ENCODE results near the gene TBKBP1. TPM values are rescaled to one million over a fixed set of nuclear protein-coding genes. Genes with fewer than 3 reads are reported as not detected.

TBKBP1 gene
- total RNA-seq, 2 donors from 2014 or later: 14.5 to 22.9 TPM

DNA sequence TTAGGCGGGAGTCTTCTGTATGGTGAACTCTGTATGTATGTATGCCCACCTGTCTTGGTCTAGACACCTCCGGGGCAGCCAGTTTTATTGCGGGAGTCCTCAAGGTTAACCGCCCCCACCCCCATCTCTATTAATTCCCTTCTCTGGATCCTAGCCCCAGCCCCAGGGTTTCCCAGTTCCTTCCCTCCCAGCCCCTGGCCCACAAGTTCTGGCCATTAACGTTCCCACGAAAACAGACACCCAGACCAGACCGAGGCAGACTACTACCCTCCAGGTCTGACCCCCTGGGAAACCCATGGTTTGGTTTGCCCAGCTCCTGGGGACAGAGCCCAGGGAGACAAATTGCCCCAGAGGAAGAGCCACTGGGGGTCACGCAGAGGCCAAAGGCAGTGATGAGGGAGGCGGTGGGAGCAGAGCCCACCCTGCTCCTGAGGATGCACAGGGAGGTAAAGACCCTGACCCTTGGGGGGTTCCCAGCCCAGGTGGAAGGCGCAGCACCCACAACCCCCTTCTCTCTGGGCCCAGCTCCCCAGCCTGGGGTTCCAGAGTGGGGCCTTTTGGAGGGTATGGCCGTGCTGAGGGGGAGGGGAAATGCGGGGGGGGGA lies 8.5 kb downstream of the TBKBP1 start:
- Mint-ChIP-seq H3K27ac (no peak overlapping the region), H3K36me3 (ENCODE audit: low read depth) (peaks cover 15% of the 10 kb centered on the region), H3K4me1 (peaks cover 28% of the 10 kb centered on the region), H3K4me3 (no peak overlapping the region), H3K9me3 (no peaks in the 10 kb centered on the region), H3K27me3 (ENCODE audit: insufficient read depth) (peaks cover 6% of the 10 kb centered on the region)
- no peak for TF ChIP-seq CTCF (conservative IDR thresholded peaks at IDR 0.05)
- no peak overlapping the region for H3K27ac ChIP-seq (ENCODE audit: low read depth, low read length)
- H3K9ac ChIP-seq (ENCODE audit: extremely low read depth, low read length, poor library complexity, severe bottlenecking): no peak overlapping the region
- H3K36me3 ChIP-seq (ENCODE audit: control insufficient read depth, insufficient read depth, low read length): peaks cover 14% of the 10 kb centered on the region
- H3K27me3 ChIP-seq (ENCODE audit: control insufficient read depth, insufficient read depth, low read length, poor library complexity, severe bottlenecking): no peaks in the 10 kb centered on the region
- WGBS, 2 experiments (ENCODE audit: insufficient coverage in 1 of 2, insufficient read length in 1 of 2): 91 to 94% methylated on average over 3 to 12 of the region's 12 CpGs
- H3K9me3 ChIP-seq (ENCODE audit: control insufficient read depth, low read length): no peaks in the 10 kb centered on the region
- H3K4me3 ChIP-seq (ENCODE audit: low read length): no peak overlapping the region
- peaks cover 5% of the 10 kb centered on the region for H3K4me1 ChIP-seq (ENCODE audit: control insufficient read depth, insufficient read depth, low read length)
- no peak for DNase-seq

DNA sequence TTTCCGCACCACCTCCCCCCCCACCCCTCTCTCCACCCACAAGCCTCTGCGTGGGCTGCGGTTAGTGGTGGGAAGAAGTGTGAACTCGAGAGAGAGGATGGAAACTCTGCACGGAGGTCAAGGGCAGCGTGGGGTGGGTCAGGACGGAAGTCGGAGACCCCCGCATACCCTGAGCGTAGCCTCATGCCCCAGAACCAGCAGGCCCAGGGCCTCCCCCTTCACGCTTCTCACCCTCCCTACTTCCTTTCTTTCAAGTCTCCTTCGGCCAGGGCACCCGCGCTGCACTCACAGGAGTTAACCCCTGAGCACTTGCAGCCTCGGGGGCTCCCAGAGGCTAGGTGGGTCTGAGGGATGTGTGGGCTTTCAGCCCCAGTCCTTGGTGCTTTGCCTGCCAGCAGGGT lies 9.2 kb downstream of the TBKBP1 start:
- 87 to 92% methylated on average over 6 to 14 of the region's 15 CpGs for WGBS, 2 experiments (ENCODE audit: insufficient coverage in 1 of 2, insufficient read length in 1 of 2)
- Mint-ChIP-seq H3K27ac (no peak overlapping the region), H3K36me3 (ENCODE audit: low read depth) (peaks cover 12% of the 10 kb centered on the region), H3K4me3 (no peak overlapping the region), H3K9me3 (no peaks in the 10 kb centered on the region), H3K27me3 (ENCODE audit: insufficient read depth) (peaks cover 13% of the 10 kb centered on the region), H3K4me1 (peaks cover 28% of the 10 kb centered on the region)
- TF ChIP-seq CTCF (conservative IDR thresholded peaks at IDR 0.05): no peak
- no peak for DNase-seq
- Histone ChIP-seq H3K4me1 (ENCODE audit: control insufficient read depth, insufficient read depth, low read length) (peaks cover 5% of the 10 kb centered on the region), H3K9me3 (ENCODE audit: control insufficient read depth, low read length) (no peaks in the 10 kb centered on the region), H3K4me3 (ENCODE audit: low read length) (no peak overlapping the region), H3K27me3 (ENCODE audit: control insufficient read depth, insufficient read depth, low read length, poor library complexity, severe bottlenecking) (peaks cover 6% of the 10 kb centered on the region), H3K36me3 (ENCODE audit: control insufficient read depth, insufficient read depth, low read length) (peaks cover 14% of the 10 kb centered on the region), H3K9ac (ENCODE audit: extremely low read depth, low read length, poor library complexity, severe bottlenecking) (no peak overlapping the region), H3K27ac (ENCODE audit: low read depth, low read length) (no peak overlapping the region)

DNA sequence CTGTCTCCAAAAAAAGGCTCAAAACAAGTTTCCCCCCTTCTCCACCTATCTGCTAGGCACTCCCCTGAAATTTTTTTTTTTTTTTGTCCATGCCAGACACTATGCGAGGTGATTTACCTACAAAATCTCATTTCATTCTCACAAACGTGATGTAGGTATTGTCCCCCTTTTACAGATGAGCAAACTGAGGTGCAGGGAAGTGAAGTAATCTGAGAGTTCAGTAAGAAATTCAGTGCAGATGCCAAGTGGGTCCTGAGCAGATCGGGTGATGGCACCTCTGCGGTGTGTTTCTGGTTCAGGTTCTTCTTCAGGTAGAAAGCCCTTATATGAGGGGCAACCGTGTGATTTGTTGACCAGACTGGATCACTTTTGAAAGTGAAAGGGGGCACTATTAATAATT lies 9.7 kb downstream of the TBKBP1 start:
- H3K9me3 ChIP-seq (ENCODE audit: control insufficient read depth, low read length): no peaks in the 10 kb centered on the region
- H3K27me3 ChIP-seq (ENCODE audit: control insufficient read depth, insufficient read depth, low read length, poor library complexity, severe bottlenecking): peaks cover 8% of the 10 kb centered on the region
- peaks cover 14% of the 10 kb centered on the region for H3K36me3 ChIP-seq (ENCODE audit: control insufficient read depth, insufficient read depth, low read length)
- no peak overlapping the region for H3K27ac Mint-ChIP-seq
- H3K27ac ChIP-seq (ENCODE audit: low read depth, low read length): no peak overlapping the region
- no peaks in the 10 kb centered on the region for H3K9me3 Mint-ChIP-seq
- 92 to 100% methylated on average over 3 to 5 of the region's 5 CpGs for WGBS, 2 experiments (ENCODE audit: insufficient coverage in 1 of 2, insufficient read length in 1 of 2)
- no peak overlapping the region for H3K4me3 Mint-ChIP-seq
- no peak overlapping the region for H3K9ac ChIP-seq (ENCODE audit: extremely low read depth, low read length, poor library complexity, severe bottlenecking)
- peaks cover 28% of the 10 kb centered on the region for H3K4me1 Mint-ChIP-seq
- peaks cover 16% of the 10 kb centered on the region for H3K27me3 Mint-ChIP-seq (ENCODE audit: insufficient read depth)
- no peak overlapping the region for H3K4me3 ChIP-seq (ENCODE audit: low read length)
- TF ChIP-seq CTCF (conservative IDR thresholded peaks at IDR 0.05): no peak
- H3K36me3 Mint-ChIP-seq (ENCODE audit: low read depth): peaks cover 12% of the 10 kb centered on the region
- DNase-seq: no peak
- peaks cover 5% of the 10 kb centered on the region for H3K4me1 ChIP-seq (ENCODE audit: control insufficient read depth, insufficient read depth, low read length)

All from endodermal cell (in vitro differentiated cells).